Measurements from ENCODE around the gene KIF6.
"Not testable (repeated sequence)": the region's sequence is repeated elsewhere in the genome, so short reads cannot be mapped to it uniquely, and the experiment has no call there.

The KIF6 gene

GRCh38 chr6:39494998-39495397, 230.2 kb downstream of the KIF6 start:
- no peak for DNase-seq

GRCh38 chr6:39493777-39494176, 231.4 kb downstream of the KIF6 start:
- DNase-seq = no peak

GRCh38 chr6:39493174-39493573, 232.0 kb downstream of the KIF6 start:
- no peak for DNase-seq

DNA sequence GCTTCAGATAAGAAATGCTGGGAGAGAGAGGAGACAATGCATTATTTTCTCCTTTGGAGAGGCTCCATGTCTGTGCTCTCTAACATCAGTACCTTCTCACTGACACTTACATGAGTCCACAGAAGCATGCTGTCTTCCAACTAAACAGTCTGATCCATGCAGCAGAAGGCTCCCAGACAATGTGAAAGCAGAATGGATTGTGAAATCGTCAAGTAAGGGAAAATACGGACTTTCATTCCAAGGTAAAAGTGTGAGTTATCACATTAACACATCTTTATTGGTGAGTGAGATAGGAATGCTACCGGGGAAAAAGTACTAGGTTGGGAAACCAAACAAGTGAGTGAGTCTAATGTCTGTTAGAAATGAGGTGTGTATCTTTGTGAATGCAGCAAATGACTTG, 235.1 kb downstream of the KIF6 start:
- no peak for DNase-seq

GRCh38 chr6:39488255-39488879, 236.8 kb downstream of the KIF6 start:
- no peak for DNase-seq

GRCh38 chr6:39484276-39484675, 240.9 kb downstream of the KIF6 start:
- no peak for DNase-seq

DNA sequence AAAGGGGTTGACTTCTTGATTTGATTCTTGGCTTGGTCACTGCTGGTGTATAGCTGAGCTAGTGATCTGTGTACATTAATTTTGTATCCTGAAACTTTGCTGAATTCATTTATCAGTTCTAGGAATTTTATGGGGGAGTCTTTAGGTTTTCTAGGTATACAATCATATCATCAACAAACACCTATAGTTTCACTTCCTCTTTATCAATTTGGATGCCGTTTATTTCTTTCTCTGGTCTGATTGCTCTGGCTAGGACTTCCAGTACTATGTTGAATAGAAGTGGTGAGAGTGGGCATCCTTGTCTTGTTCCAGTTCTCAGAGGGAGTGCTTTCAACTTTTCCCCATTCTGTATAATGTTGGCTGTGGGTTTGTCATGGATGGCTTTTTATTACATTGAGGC, 245.4 kb downstream of the KIF6 start:
- not testable (repeated sequence) for DNase-seq

DNA sequence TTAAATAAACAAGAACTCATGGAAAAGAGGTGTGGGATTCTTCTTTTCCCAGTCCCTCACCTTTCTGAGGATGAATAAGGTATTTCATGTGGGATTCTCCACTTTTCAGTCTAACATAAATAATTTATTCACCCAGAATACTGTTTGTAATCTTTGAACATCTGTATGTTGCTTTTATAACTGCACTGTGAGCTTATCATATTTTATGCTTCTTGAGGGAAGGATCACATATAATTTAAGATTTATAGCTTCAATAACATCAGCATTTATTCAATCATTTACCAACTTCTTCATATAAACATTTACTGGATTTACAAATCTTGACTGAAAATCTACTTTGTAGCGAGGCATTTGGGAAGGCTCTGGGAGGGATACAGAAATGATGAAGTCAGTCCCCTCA, 248.5 kb downstream of the KIF6 start:
- DNase-seq = no peak

DNA sequence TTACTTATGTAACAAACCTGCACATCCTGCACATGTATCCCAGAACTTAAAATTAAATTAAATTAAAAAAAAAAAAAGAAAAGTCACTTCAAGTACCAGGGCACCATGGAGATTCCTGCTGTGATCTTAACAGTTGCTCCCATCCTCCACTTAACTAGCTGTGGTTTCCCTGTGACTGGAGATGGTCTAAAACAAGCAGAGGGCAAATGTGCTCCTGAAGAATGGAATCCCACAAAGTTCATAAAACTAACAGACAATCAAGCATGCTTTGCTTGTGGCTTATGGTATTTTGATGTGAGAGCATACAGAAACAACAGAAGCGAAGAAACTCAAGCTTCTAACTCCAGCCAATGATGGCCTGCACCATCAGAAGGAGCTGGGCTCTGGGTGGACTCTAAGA, 249.1 kb downstream of the KIF6 start:
- DNase-seq = no peak

GRCh38 chr6:39471954-39472659, 253.1 kb downstream of the KIF6 start:
- no peak for DNase-seq

- no peak for DNase-seq
Measured at GRCh38 chr6:39470506-39470905, 254.7 kb downstream of the KIF6 start.

- DNase-seq = no peak
Measured at GRCh38 chr6:39468385-39468784, 256.8 kb downstream of the KIF6 start.

GRCh38 chr6:39466631-39467030, 258.6 kb downstream of the KIF6 start:
- peak in 2 of 3 experiments; percentile 58 to 66 for DNase-seq

GRCh38 chr6:39465539-39465938, 259.7 kb downstream of the KIF6 start:
- no peak for DNase-seq

DNA sequence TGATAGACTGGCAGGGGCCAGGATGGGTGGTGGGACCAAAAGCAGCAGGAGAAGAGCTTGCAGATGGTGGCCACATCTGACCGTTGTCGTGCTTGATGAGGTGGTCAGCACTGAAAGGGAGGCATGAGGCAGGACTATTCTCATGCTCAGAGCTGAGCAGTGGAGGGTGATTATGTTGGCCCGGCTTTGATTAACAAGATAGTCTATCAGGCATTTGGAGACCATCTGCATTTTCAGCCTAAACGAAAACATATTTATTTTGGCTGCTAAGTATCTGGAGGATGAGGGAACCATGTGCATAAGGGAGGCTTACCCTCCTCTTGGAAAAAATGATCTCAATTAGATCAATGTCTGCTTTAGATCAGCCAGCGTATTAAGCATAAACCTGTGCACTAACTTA, 261.1 kb downstream of the KIF6 start:
- DNase-seq = no peak

DNA sequence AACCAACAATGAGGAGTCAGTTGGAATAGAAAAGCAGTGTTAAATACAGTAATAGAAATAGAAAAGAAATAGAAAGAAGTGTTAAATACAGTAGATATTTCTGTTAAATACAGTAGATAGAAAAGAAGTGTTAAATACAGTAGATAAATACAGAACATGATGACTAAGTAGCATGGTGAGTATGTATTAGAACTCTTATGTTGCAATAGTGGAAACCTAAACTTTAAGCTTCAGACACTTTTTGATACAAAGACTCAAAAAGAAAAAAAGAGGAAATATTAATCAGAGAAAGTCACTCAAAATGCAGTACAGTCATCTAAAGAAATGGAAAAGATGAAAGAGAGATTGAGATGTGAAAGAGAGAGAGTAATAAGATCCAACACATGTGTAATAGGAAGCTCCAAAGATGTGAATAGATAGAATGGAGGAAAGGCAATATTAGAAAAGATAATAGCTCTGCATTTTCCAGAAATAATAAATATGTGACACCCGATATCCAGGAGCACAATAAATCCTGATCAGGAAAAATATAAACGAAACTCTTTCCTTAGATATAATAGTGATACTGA, 271.2 kb downstream of the KIF6 start:
- no peak for DNase-seq

DNA sequence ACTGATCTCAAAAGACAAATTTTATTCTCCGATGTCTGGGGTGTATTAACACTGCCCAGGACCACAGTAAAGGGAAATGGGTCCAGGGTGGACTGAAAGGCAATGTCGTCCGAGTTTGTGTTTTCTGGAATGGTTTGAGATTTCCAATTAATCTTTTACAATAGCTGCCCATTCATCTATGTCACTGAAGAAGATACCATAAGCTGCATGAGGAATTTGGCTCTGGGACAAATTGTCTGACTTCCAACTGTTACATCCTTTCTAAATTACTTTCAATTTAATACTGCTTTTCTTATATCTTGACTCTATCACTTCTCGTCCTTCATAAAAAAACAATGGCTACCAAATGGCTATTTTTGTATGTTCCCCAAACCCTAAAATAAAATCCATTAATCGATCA, 272.0 kb downstream of the KIF6 start:
- no peak for DNase-seq

GRCh38 chr6:39452306-39453145, 272.7 kb downstream of the KIF6 start:
- DNase-seq = no peak

- DNase-seq = no peak
Measured at GRCh38 chr6:39451831-39452230, 273.4 kb downstream of the KIF6 start.

DNA sequence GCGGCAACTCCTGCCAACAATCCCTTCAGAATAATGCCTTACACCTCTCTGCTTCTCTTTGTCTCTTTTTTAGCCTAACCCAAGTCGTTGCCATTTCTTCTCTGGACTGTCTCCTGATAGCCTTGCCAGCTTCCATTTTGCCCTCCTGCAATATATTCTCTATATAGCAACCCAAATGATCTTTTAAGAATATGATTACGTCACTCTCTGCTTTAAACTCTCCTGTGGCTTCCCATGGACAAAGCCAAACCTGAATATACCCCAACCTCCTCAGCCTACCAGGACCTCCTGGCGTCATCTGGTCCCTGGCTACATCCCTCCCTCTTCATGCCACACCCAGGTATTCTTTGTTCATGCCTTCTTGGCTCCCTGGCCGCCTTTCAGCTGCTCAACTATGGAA, 276.2 kb downstream of the KIF6 start:
- no peak for DNase-seq

- DNase-seq = no peak
Measured at GRCh38 chr6:39446909-39447308, 278.3 kb downstream of the KIF6 start.

DNA sequence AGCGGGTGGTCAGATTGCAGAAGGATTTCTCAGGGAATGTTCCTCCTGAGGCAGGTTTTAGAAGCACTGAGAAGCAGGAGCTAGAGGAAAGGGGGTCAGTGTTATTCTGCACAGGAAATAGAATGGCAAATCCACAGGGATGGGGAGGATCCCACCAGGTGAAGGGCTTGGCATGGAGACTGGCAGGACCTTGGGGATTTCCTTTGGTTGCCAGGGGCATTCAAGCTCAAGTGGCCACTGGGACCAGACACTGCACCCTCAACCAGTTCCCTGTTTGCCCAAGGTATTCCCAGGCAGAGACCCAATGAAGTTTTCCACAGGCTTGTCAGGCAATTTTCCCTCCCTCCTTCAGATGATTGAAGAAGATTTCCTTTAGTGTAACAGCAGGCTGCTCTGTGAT, 279.5 kb downstream of the KIF6 start:
- DNase-seq = no peak

DNA sequence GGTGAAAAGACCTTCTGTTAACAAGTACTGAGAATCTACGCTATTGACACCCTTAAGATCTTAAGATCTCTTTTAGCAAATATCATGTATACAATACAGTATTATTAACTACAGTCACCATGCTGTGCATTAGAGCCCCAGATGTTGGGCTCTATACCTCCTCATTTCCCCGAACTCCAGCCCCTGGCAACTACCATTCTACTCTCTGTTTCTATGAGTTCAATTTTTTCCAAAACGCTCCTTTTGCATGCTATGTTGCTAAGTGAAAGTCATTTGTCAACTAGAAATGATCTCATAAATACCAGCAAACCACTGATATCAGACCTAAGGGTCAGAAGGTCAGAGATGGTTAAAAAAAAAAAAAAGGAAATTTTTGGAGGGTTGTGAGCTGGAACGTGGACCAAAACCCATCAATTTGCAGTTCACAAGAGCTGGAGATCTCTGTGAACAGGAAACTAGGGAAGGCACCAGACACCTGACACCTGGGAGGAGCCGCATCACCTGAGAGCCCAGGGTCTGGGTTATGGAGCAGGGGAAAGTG, 280.7 kb downstream of the KIF6 start:
- no peak for DNase-seq
